Measurements from ENCODE around the gene OSBP2. TPM values are rescaled to one million over a fixed set of nuclear protein-coding genes. Genes with fewer than 3 reads are reported as not detected.

The OSBP2 gene
- polyA plus RNA-seq, 1 donor (not counting 4 experiments of a cell fraction or from before 2014, with no cell fraction given) = 3.0 TPM

DNA sequence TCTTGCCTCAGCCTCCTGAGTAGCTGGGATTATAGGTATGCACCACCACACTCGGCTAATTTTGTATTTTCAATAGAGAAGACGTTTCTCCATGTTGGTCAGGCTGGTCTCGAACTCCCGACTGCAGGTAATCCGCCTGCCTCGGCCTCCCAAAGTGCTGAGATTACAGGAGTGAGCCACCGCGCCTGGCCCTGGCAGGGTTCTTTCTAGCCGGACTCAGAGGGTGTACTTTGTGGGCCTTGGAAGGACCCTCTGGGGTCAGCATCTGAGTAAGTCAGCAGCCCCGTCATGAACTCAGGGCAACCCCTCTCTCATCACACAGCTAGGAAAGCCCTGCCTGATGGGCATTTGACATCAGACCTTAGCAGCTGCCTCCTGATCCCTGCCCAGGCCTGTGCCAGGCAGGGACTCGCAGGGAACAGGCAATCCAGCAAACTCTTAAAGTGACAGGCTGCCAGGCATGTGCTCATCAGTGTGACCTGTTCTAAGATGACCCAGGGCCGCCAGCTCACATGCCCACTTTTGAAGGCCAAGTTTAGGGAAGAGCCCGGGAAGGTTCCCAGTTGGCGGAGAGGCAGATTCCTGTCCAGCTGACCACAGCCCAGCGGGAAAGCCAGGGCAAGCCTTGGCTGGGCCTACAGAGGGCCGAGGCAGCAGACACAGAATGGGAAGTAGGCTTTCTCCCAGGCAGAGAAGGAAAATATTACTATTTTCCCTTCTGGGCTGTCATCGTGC lies 181.0 kb downstream of the OSBP2 start:
- Histone ChIP-seq H3K9me1 (ENCODE audit: control insufficient read depth, extremely low read depth, insufficient read depth, low read length) (no peaks in the 10 kb centered on the region), H3K27me3 (ENCODE audit: control insufficient read depth, extremely low read depth, insufficient read depth, low read length) (no peaks in the 10 kb centered on the region), H3K4me3 (ENCODE audit: control insufficient read depth in 2 of 3, extremely low read depth in 1 of 3, insufficient read depth in 2 of 3, low read depth in 1 of 3, low read length in 3 of 3) (no peak overlapping the region), H3K9ac (ENCODE audit: control insufficient read depth, extremely low read depth, insufficient read depth, low read length) (no peak overlapping the region), H4K20me1 (ENCODE audit: control insufficient read depth, extremely low read depth, insufficient read depth, low read length) (no peaks in the 10 kb centered on the region), H2AFZ (ENCODE audit: control insufficient read depth, low read length) (no peak overlapping the region), H3K4me1 (ENCODE audit: control insufficient read depth, extremely low read depth, insufficient read depth, low read length) (peaks cover 3% of the 10 kb centered on the region), H3K79me2 (ENCODE audit: control insufficient read depth, insufficient read depth, low read length) (no peaks in the 10 kb centered on the region), H3K4me2 (ENCODE audit: control insufficient read depth, extremely low read depth, insufficient read depth, low read depth, low read length) (no peak overlapping the region), H3K9me3 (ENCODE audit: control insufficient read depth, low read depth, low read length) (no peaks in the 10 kb centered on the region), H3K27ac (ENCODE audit: control insufficient read depth, insufficient read depth, low read length) (no peak overlapping the region), H3K36me3 (ENCODE audit: control insufficient read depth in 2 of 2, extremely low read depth in 1 of 2, insufficient read depth in 2 of 2, low read length in 2 of 2) (peaks cover 0 to 10% of the 10 kb centered on the region in 2 experiments)
- TF ChIP-seq, protein P1, sequence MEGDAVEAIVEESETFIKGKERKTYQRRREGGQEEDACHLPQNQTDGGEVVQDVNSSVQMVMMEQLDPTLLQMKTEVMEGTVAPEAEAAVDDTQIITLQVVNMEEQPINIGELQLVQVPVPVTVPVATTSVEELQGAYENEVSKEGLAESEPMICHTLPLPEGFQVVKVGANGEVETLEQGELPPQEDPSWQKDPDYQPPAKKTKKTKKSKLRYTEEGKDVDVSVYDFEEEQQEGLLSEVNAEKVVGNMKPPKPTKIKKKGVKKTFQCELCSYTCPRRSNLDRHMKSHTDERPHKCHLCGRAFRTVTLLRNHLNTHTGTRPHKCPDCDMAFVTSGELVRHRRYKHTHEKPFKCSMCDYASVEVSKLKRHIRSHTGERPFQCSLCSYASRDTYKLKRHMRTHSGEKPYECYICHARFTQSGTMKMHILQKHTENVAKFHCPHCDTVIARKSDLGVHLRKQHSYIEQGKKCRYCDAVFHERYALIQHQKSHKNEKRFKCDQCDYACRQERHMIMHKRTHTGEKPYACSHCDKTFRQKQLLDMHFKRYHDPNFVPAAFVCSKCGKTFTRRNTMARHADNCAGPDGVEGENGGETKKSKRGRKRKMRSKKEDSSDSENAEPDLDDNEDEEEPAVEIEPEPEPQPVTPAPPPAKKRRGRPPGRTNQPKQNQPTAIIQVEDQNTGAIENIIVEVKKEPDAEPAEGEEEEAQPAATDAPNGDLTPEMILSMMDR (optimal IDR thresholded peaks at IDR 0.05 in 1 of 3, IDR thresholded peaks at IDR 0.05 in 1 of 3, conservative IDR thresholded peaks at IDR 0.05 in 1 of 3; ENCODE audit: extremely low read depth in 1 of 3, insufficient read depth in 2 of 3, low read length in 3 of 3) = no peak
- no peak for TF ChIP-seq EZH2 (IDR thresholded peaks at IDR 0.05; ENCODE audit: low read length)
- dilution Hi-C loops (cut with MboI; ENCODE audit: extremely low pct_ligation_motif_present, low sequenced_read_pairs) = no loop called here
- no peak for FAIRE-seq
- DNase-seq (ENCODE audit: low read depth, low spot score) = no peak

DNA sequence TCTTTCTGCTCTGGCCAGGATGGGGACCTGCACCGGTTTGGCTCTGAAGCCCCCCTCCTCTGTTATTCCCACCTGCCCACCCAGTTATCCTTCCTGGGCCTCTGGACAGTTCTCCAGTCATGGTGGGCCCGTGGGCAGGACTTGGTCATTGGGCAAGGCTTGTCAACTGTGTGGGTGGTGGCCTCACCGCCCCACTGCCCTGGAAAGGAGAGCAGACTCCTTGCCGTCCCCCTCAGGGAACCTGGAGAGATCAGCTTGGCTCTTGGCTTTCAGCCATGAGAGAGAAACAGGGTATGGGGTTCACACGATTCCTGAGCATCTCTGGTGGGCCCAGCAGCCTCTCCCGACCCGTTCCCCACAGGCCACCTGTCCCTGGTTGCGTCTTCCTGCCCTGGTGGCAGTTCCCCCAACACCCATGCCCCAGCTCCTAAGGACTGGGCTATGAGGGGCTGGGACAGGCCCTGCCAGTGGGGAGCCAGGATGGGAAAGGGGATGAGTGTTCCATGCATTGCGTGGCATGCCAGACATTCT lies 181.6 kb downstream of the OSBP2 start:
- H3K36me3 ChIP-seq (ENCODE audit: control insufficient read depth in 2 of 2, extremely low read depth in 1 of 2, insufficient read depth in 2 of 2, low read length in 2 of 2) = peaks cover 0 to 7% of the 10 kb centered on the region in 2 experiments
- H2AFZ ChIP-seq (ENCODE audit: control insufficient read depth, low read length) = no peak overlapping the region
- no peak overlapping the region for H3K9ac ChIP-seq (ENCODE audit: control insufficient read depth, extremely low read depth, insufficient read depth, low read length)
- dilution Hi-C loops (cut with MboI; ENCODE audit: extremely low pct_ligation_motif_present, low sequenced_read_pairs) = no loop called here
- no peak for FAIRE-seq
- no peaks in the 10 kb centered on the region for H3K27me3 ChIP-seq (ENCODE audit: control insufficient read depth, extremely low read depth, insufficient read depth, low read length)
- no peaks in the 10 kb centered on the region for H3K79me2 ChIP-seq (ENCODE audit: control insufficient read depth, insufficient read depth, low read length)
- no peak for DNase-seq (ENCODE audit: low read depth, low spot score)
- TF ChIP-seq EZH2 (IDR thresholded peaks at IDR 0.05; ENCODE audit: low read length) = no peak
- TF ChIP-seq, protein P1 (optimal IDR thresholded peaks at IDR 0.05 in 1 of 3, IDR thresholded peaks at IDR 0.05 in 1 of 3, conservative IDR thresholded peaks at IDR 0.05 in 1 of 3; ENCODE audit: extremely low read depth in 1 of 3, insufficient read depth in 2 of 3, low read length in 3 of 3) = no peak
- H3K4me2 ChIP-seq (ENCODE audit: control insufficient read depth, extremely low read depth, insufficient read depth, low read depth, low read length) = no peak overlapping the region
- no peaks in the 10 kb centered on the region for H3K9me1 ChIP-seq (ENCODE audit: control insufficient read depth, extremely low read depth, insufficient read depth, low read length)
- no peak overlapping the region for H3K27ac ChIP-seq (ENCODE audit: control insufficient read depth, insufficient read depth, low read length)
- H3K4me1 ChIP-seq (ENCODE audit: control insufficient read depth, extremely low read depth, insufficient read depth, low read length) = peaks cover 3% of the 10 kb centered on the region
- H3K9me3 ChIP-seq (ENCODE audit: control insufficient read depth, low read depth, low read length) = no peaks in the 10 kb centered on the region
- H4K20me1 ChIP-seq (ENCODE audit: control insufficient read depth, extremely low read depth, insufficient read depth, low read length) = no peaks in the 10 kb centered on the region
- no peak overlapping the region for H3K4me3 ChIP-seq (ENCODE audit: control insufficient read depth in 2 of 3, extremely low read depth in 1 of 3, insufficient read depth in 2 of 3, low read depth in 1 of 3, low read length in 3 of 3)

Measured in keratinocyte (primary cell).